SK-N-SH (cell line): Measurements from ENCODE around the gene GSTA4. TPM values are rescaled to one million over a fixed set of nuclear protein-coding genes. Genes with fewer than 3 reads are reported as not detected.
A peak's percentile ranks its signal among the peaks of the same experiment; 100 is the strongest.

ENCODE experiments used
- CTCF ChIA-PET: fragments of 300-600, 350-600 bp; formaldehyde crosslinking; extraction: SDS; loops from one replicate; lab custom pipeline; 2021; lab: Yijun Ruan, JAX
- POLR2A ChIA-PET: fragments of 350-600 bp; sonication (Branson Sonifier 250); formaldehyde crosslinking; extraction: SDS; loops from one replicate; lab custom pipeline; 2020; ENCODE audit warnings: antibody characterized with exemption, inconsistent platforms; lab: Yijun Ruan, JAX
- DNase-seq: peaks from one replicate; pipeline ENCODE4 v3.0.0; 2012
- H2AFZ ChIP-seq: fragments of 200-600 bp; sonication (generic); 2 replicates; pipeline ENCODE4 v1.8.1; 2016; ENCODE audit warnings: antibody characterized with exemption, mild to moderate bottlenecking, low read depth
- H3F3A ChIP-seq: fragments of 200-600 bp; sonication (generic); replicated peaks from 2 replicates; pipeline ENCODE3; 2016; ENCODE audit warnings: antibody characterized with exemption, mild to moderate bottlenecking; ENCODE audit not compliant: insufficient read depth
- H3K27ac ChIP-seq, 2 experiments: fragments of 200-500 bp in 1 of 2; fragments of 200-600 bp in 1 of 2; sonication (Bioruptor generic) in 1 of 2; sonication (generic), shearing (Covaris generic) in 1 of 2; 2 replicates each; pipeline versions ENCODE4 v1.5.1 to v1.6.1; 2014 to 2016; ENCODE audit warnings: low read depth in 2 of 2, inconsistent platforms in 1 of 2, low read length in 1 of 2, mild to moderate bottlenecking in 1 of 2, mixed read lengths in 1 of 2
- H3K27me3 ChIP-seq: fragments of 200-600 bp; sonication (generic), shearing (Covaris generic); 2 replicates; pipeline ENCODE4 v1.6.1; 2016; ENCODE audit warnings: mixed run types; ENCODE audit not compliant: insufficient read depth
- H3K36me3 ChIP-seq, 2 experiments: fragments of 200-500 bp in 1 of 2; fragments of 200-600 bp in 1 of 2; sonication (Bioruptor generic) in 1 of 2; sonication (generic) in 1 of 2; replicated peaks in 1 of 2; 2 replicates each; pipeline versions ENCODE3 to v1.5.1; 2014 to 2016; ENCODE audit warnings: low read length in 1 of 2, mild to moderate bottlenecking in 1 of 2; ENCODE audit not compliant: insufficient read depth in 2 of 2, control insufficient read depth in 1 of 2
- H3K4me1 ChIP-seq, 2 experiments: fragments of 200-500 bp in 1 of 2; fragments of 200-600 bp in 1 of 2; sonication (Bioruptor generic) in 1 of 2; sonication (generic), shearing (Covaris generic) in 1 of 2; 2 replicates each; pipeline versions ENCODE4 v1.5.1 to v1.6.1; 2014 to 2016; ENCODE audit warnings: low read depth in 1 of 2, low read length in 1 of 2, mixed run types in 1 of 2; ENCODE audit not compliant: insufficient read depth in 2 of 2, control insufficient read depth in 1 of 2
- H3K4me2 ChIP-seq: fragments of 200-600 bp; sonication (generic), shearing (Covaris generic); 2 replicates; pipeline ENCODE4 v1.6.1; 2017; ENCODE audit warnings: mixed run types
- H3K4me3 ChIP-seq, 2 experiments: fragments of 200-500 bp in 1 of 2; fragments of 200-600 bp in 1 of 2; sonication (Bioruptor generic) in 1 of 2; sonication (generic), shearing (Covaris generic) in 1 of 2; 2 replicates each; pipeline versions ENCODE4 v1.5.1 to v1.8.1; 2014 to 2016; ENCODE audit warnings: low read depth in 2 of 2, inconsistent platforms in 1 of 2, low read length in 1 of 2, mild to moderate bottlenecking in 1 of 2, mixed read lengths in 1 of 2, moderate library complexity in 1 of 2
- H3K79me2 ChIP-seq: fragments of 200-600 bp; sonication (generic); 2 replicates; pipeline ENCODE4 v1.8.1; 2017; ENCODE audit warnings: mild to moderate bottlenecking; ENCODE audit not compliant: insufficient read depth
- H3K9ac ChIP-seq: fragments of 200-600 bp; sonication (generic); 2 replicates; pipeline ENCODE4 v1.6.1; 2017; ENCODE audit warnings: mixed run types
- H3K9me2 ChIP-seq: fragments of 200-600 bp; sonication (generic); 2 replicates; pipeline ENCODE4 v1.6.1; 2017; ENCODE audit warnings: mixed run types
- H3K9me3 ChIP-seq: fragments of 200-600 bp; sonication (generic); 2 replicates; pipeline ENCODE4 v1.6.1; 2017; ENCODE audit warnings: mixed run types, mild to moderate bottlenecking, moderate library complexity
- H4K20me1 ChIP-seq: fragments of 200-600 bp; sonication (generic); 2 replicates; pipeline ENCODE4 v1.6.1; 2017; ENCODE audit warnings: mild to moderate bottlenecking, mixed run types; ENCODE audit not compliant: insufficient read depth
- CHD2 ChIP-seq: fragments of 150-350 bp; IDR thresholded peaks from 2 replicates; pipeline ENCODE4 v1.6.1; 2018; ENCODE audit warnings: low read length; ENCODE audit not compliant: partially characterized antibody
- ELF1 ChIP-seq: IDR thresholded peaks from 2 replicates; pipeline ENCODE4 v1.4.0; 2012
- EZH2phosphoT487 ChIP-seq: fragments of 200-600 bp; sonication (generic); IDR thresholded peaks from 2 replicates; pipeline ENCODE4 v1.6.1; 2017; ENCODE audit warnings: low read depth, mixed run types, mild to moderate bottlenecking, antibody characterized with exemption, moderate library complexity, borderline replicate concordance
- FOXJ3 ChIP-seq: sonication (generic); formaldehyde crosslinking; IDR thresholded peaks from 2 replicates; pipeline ENCODE4 v1.5.1; 2020; ENCODE audit warnings: mild to moderate bottlenecking, missing genetic modification reagents
- GABPA ChIP-seq: IDR thresholded peaks from 2 replicates; pipeline ENCODE4 v1.4.0; 2012; ENCODE audit warnings: low read depth, mild to moderate bottlenecking
- GATA2 ChIP-seq: sonication (generic); formaldehyde crosslinking; IDR thresholded peaks from 2 replicates; pipeline ENCODE4 v1.5.0; 2020; ENCODE audit warnings: mild to moderate bottlenecking, missing genetic modification reagents
- JUND ChIP-seq: IDR thresholded peaks from 2 replicates; pipeline ENCODE4 v1.4.0; 2012
- MEF2A ChIP-seq: IDR thresholded peaks from 2 replicates; pipeline ENCODE4 v1.4.0; 2012; ENCODE audit warnings: low read depth, borderline replicate concordance
- MXI1 ChIP-seq: IDR thresholded peaks from 2 replicates; pipeline ENCODE4 v1.6.1; 2012; ENCODE audit warnings: mild to moderate bottlenecking, low read depth, low read length, improper control_type of control experiment
- NFIC ChIP-seq: IDR thresholded peaks from 2 replicates; pipeline ENCODE4 v1.4.0; 2012; ENCODE audit warnings: borderline replicate concordance
- POLR2AphosphoS5 ChIP-seq: IDR thresholded peaks from 2 replicates; pipeline ENCODE4 v1.6.1; 2012; ENCODE audit warnings: low read depth, low read length
- RFX5 ChIP-seq: IDR thresholded peaks from 2 replicates; pipeline ENCODE4 v1.6.1; 2012; ENCODE audit warnings: mild to moderate bottlenecking, improper control_type of control experiment, low read length
- RXRA ChIP-seq: IDR thresholded peaks from 2 replicates; pipeline ENCODE4 v1.4.0; 2012; ENCODE audit warnings: low read depth, mild to moderate bottlenecking, borderline replicate concordance
- TEAD4 ChIP-seq: IDR thresholded peaks from 2 replicates; pipeline ENCODE4 v1.4.0; 2012; ENCODE audit warnings: mild to moderate bottlenecking, borderline replicate concordance; ENCODE audit not compliant: insufficient read depth
- YY1 ChIP-seq: IDR thresholded peaks from 2 replicates; pipeline ENCODE4 v1.4.0; 2012; ENCODE audit warnings: low read depth, mild to moderate bottlenecking
- WGBS: methylation state at CpG from one replicate; pipeline ENCODE4 v1.1.6; 2017; ENCODE audit warnings: low lambda C conversion rate; 5-methylcytosine and 5-hydroxymethylcytosine counted together
- polyA plus RNA-seq, 3 experiments: library from polyadenylated mRNA; depleted of rRNA; stranded (reverse); fragments of >200 nt; gene quantifications; 2 replicates each; pipeline ENCODE4 v1.2.3, GENCODE V29; 2012
- TF ChIP-seq, protein P1 (sequence below): IDR thresholded peaks from 2 replicates; pipeline ENCODE4 v1.4.0; 2012; ENCODE audit warnings: low read depth
- TF ChIP-seq, protein P2 (sequence below): IDR thresholded peaks from 2 replicates; pipeline ENCODE4 v1.6.1; 2012; ENCODE audit warnings: mild to moderate bottlenecking, low read depth, low read length, moderate library complexity
- TF ChIP-seq, protein P3 (sequence below): fragments of 150-350 bp; IDR thresholded peaks from 2 replicates; pipeline ENCODE4 v1.6.1; 2017; ENCODE audit warnings: antibody characterized with exemption, low read length, low read depth, borderline replicate concordance
- TF ChIP-seq, protein P4 (sequence below): fragments of 150-350 bp; IDR thresholded peaks from 2 replicates; pipeline ENCODE4 v1.6.1; 2016; ENCODE audit warnings: mild to moderate bottlenecking, low read depth, low read length

The GSTA4 gene
- polyA plus RNA-seq, 1 of the 3 experiments (the other 2 are of a cell fraction), result 28.3 TPM

DNA sequence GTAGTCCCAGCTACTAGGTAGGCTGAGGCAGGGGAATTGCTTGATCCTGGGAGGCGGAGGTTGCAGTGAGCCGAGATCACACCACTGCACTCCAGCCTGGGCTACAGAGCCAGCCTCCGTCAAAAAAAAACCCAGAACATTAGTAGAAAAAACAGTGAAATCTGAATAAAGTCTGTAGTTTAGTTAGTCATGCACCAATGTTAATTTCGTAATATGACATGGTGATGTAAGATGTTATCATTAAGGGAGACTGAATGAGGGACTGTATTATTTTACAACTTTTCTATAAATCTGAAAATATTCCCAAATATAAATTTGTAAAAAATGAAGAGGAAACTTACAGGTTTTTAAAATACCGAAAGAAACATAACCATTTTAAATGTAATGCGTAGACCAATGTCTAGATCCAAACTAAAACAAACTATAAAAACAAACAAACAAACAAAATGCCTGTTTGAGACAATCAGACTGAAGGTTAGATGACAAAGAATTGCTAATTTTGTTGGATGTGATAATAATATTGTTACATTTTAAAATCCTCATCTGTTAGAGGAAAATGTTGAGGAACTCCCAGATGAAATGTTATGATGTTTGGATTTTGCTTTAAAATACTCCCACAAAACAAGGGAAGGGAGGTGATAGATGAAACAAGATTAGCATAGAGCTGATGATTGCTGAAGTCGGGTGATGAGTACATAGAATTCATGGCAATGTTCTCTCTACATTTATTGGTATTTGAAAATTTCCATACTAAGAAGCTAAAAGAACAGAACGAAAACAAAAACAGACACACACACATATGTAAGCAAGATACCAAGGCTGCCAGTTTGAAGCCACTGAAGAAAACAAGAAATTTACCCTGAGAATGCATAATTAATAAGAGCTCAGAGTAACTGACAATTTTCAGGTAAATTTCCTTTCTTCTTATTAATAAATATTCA is 1.8 kb downstream of the GSTA4 start:
- Histone ChIP-seq H3K36me3 (peaks cover 2 to 12% of the 10 kb centered on the region in 2 experiments), H4K20me1 (no peaks in the 10 kb centered on the region), H3K4me2 (peak overlapping the region; percentile 98), H3K79me2 (peaks cover 37% of the 10 kb centered on the region), H2AFZ (peak overlapping the region; percentile 87), H3F3A (peaks cover 26% of the 10 kb centered on the region), H3K27me3 (no peaks in the 10 kb centered on the region), H3K27ac (peak overlapping the region; percentile 97 to 100), H3K4me3 (peak overlapping the region; percentile 68 to 97), H3K9me3 (no peaks in the 10 kb centered on the region), H3K4me1 (peaks cover 0 to 6% of the 10 kb centered on the region in 2 experiments; a peak in 2 of 4 replicates), H3K9me2 (no peaks in the 10 kb centered on the region), H3K9ac (peak overlapping the region; percentile 98)
- TF ChIP-seq, protein P1, sequence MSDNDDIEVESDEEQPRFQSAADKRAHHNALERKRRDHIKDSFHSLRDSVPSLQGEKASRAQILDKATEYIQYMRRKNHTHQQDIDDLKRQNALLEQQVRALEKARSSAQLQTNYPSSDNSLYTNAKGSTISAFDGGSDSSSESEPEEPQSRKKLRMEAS, result 0 out of 2 replicates have a peak, but pooled peaks have one; percentile 12
- no peak for TF ChIP-seq TEAD4
- no peak for DNase-seq
- ChIA-PET POLR2A (interaction anchor here (1.0 kb wide), 1 partner anchor 73 kb away, joined by 4 read pairs; no protein-coding TSS in a partner anchor), CTCF (interaction anchor here (1.2 to 3.9 kb wide), 7 partner anchors 11 to 269 kb away, joined by 3 to 32 read pairs (median 6); partner anchors contain the start of gene FBXO9)
- 51% methylated on average over 8 of the region's 8 CpGs for WGBS

DNA sequence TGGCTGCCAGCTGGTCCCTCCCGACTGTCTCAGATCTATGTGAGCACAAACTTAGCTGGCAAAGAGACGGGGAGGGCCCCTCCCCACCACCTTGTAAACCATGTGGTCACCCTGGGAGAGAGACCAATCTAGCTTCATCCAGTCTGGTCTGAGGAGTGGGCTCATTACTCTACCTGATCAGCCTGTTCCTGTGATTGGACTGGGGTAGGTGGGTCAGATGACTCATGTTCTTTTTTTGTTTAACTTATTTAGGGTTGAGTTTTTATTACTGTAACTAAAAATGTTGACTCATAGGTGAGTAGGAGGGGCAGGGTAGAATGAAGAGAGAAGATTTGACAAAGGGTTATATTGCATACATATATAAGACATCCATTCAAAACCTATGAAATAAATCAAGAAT is 4.7 kb downstream of the GSTA4 start:
- WGBS, result 71% methylated on average over 1 of the region's 2 CpGs
- peaks cover 0 to 4% of the 10 kb centered on the region in 2 experiments; a peak in 2 of 4 replicates for H3K4me1 ChIP-seq
- H3K9me3 ChIP-seq, result no peaks in the 10 kb centered on the region
- H3K9me2 ChIP-seq, result no peaks in the 10 kb centered on the region
- no peak overlapping the region for H3K9ac ChIP-seq
- H3K4me2 ChIP-seq, result no peak overlapping the region
- no peaks in the 10 kb centered on the region for H4K20me1 ChIP-seq
- ChIA-PET POLR2A (no interaction called here), CTCF (interaction anchor here (1.0 to 1.1 kb wide), 2 partner anchors 10 to 32 kb away, joined by 3 read pairs; no protein-coding TSS in a partner anchor)
- H3K27ac ChIP-seq, result no peak overlapping the region
- H3K27me3 ChIP-seq, result no peaks in the 10 kb centered on the region
- DNase-seq, result no peak
- H3K4me3 ChIP-seq, result no peak overlapping the region
- H3K36me3 ChIP-seq, result peaks cover 12 to 13% of the 10 kb centered on the region in 2 experiments
- peaks cover 37% of the 10 kb centered on the region for H3K79me2 ChIP-seq
- H2AFZ ChIP-seq, result no peak overlapping the region
- peaks cover 16% of the 10 kb centered on the region for H3F3A ChIP-seq
- TF ChIP-seq ELF1, result no peak
- no peak for TF ChIP-seq RFX5
- TF ChIP-seq, protein P2, sequence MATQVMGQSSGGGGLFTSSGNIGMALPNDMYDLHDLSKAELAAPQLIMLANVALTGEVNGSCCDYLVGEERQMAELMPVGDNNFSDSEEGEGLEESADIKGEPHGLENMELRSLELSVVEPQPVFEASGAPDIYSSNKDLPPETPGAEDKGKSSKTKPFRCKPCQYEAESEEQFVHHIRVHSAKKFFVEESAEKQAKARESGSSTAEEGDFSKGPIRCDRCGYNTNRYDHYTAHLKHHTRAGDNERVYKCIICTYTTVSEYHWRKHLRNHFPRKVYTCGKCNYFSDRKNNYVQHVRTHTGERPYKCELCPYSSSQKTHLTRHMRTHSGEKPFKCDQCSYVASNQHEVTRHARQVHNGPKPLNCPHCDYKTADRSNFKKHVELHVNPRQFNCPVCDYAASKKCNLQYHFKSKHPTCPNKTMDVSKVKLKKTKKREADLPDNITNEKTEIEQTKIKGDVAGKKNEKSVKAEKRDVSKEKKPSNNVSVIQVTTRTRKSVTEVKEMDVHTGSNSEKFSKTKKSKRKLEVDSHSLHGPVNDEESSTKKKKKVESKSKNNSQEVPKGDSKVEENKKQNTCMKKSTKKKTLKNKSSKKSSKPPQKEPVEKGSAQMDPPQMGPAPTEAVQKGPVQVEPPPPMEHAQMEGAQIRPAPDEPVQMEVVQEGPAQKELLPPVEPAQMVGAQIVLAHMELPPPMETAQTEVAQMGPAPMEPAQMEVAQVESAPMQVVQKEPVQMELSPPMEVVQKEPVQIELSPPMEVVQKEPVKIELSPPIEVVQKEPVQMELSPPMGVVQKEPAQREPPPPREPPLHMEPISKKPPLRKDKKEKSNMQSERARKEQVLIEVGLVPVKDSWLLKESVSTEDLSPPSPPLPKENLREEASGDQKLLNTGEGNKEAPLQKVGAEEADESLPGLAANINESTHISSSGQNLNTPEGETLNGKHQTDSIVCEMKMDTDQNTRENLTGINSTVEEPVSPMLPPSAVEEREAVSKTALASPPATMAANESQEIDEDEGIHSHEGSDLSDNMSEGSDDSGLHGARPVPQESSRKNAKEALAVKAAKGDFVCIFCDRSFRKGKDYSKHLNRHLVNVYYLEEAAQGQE, result no peak
- no peak for TF ChIP-seq YY1
- no peak for TF ChIP-seq FOXJ3
- TF ChIP-seq CHD2, result no peak
- TF ChIP-seq MEF2A, result no peak
- TF ChIP-seq MXI1, result no peak
- no peak for TF ChIP-seq NFIC
- TF ChIP-seq POLR2AphosphoS5, result no peak
- TF ChIP-seq GATA2, result no peak
- no peak for TF ChIP-seq EZH2phosphoT487
- TF ChIP-seq, protein P3, sequence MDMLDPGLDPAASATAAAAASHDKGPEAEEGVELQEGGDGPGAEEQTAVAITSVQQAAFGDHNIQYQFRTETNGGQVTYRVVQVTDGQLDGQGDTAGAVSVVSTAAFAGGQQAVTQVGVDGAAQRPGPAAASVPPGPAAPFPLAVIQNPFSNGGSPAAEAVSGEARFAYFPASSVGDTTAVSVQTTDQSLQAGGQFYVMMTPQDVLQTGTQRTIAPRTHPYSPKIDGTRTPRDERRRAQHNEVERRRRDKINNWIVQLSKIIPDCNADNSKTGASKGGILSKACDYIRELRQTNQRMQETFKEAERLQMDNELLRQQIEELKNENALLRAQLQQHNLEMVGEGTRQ, result no peak
- no peak for TF ChIP-seq RXRA
- TF ChIP-seq GABPA, result no peak
- no peak for TF ChIP-seq JUND
- TF ChIP-seq, protein P4, sequence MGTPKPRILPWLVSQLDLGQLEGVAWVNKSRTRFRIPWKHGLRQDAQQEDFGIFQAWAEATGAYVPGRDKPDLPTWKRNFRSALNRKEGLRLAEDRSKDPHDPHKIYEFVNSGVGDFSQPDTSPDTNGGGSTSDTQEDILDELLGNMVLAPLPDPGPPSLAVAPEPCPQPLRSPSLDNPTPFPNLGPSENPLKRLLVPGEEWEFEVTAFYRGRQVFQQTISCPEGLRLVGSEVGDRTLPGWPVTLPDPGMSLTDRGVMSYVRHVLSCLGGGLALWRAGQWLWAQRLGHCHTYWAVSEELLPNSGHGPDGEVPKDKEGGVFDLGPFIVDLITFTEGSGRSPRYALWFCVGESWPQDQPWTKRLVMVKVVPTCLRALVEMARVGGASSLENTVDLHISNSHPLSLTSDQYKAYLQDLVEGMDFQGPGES, result no peak
